Astrocyte (in vitro differentiated cells and primary cell): Measurements from ENCODE around the gene SVEP1.
A peak's percentile ranks its signal among the peaks of the same experiment; 100 is the strongest.

Experiments
- CTCF ChIP-seq: IDR thresholded peaks from 2 replicates; pipeline ENCODE4 v1.5.1; 2011; ENCODE audit warnings: low read depth, mild to moderate bottlenecking, inconsistent platforms, low read length, moderate library complexity; ENCODE audit not compliant: insufficient read depth
- EZH2 ChIP-seq: IDR thresholded peaks from 2 replicates; pipeline ENCODE4 v1.6.1; 2012; ENCODE audit warnings: mild to moderate bottlenecking, low read length, inconsistent platforms; ENCODE audit not compliant: insufficient read depth

- TF ChIP-seq CTCF (peak; percentile 28), EZH2 (no peak)
These were observed 127.2 kb downstream of the SVEP1 start for GRCh38 chr9:110452227-110452801.
